ENCODE data around the gene CCDC92.

The CCDC92 gene

DNA sequence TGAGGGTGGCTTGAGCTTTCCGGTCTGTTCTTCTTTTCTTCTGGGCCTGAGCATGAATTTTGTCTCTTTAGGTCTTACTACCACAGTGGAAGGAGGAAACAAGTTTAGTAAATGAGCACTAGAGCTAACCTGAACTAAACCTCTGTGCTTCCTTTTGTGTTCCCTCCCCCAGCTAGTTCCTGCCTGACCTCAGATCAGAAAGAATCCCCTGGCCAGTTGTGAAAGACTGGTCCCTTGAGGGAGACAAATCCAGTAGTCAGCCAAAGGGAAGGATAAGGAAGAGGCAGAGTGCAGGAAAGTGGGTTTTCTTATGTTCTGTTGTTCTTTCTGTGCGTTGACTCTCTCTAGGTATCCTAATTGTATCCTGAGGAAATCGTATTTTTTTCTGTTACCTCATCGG is 17.9 kb upstream of the CCDC92 start:
- no peak for DNase-seq (ENCODE audit: low read depth)
- TF ChIP-seq, protein P1, sequence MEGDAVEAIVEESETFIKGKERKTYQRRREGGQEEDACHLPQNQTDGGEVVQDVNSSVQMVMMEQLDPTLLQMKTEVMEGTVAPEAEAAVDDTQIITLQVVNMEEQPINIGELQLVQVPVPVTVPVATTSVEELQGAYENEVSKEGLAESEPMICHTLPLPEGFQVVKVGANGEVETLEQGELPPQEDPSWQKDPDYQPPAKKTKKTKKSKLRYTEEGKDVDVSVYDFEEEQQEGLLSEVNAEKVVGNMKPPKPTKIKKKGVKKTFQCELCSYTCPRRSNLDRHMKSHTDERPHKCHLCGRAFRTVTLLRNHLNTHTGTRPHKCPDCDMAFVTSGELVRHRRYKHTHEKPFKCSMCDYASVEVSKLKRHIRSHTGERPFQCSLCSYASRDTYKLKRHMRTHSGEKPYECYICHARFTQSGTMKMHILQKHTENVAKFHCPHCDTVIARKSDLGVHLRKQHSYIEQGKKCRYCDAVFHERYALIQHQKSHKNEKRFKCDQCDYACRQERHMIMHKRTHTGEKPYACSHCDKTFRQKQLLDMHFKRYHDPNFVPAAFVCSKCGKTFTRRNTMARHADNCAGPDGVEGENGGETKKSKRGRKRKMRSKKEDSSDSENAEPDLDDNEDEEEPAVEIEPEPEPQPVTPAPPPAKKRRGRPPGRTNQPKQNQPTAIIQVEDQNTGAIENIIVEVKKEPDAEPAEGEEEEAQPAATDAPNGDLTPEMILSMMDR (IDR thresholded peaks at IDR 0.05; ENCODE audit: insufficient read depth, low read depth, low read length, missing control alignments) = no peak

DNA sequence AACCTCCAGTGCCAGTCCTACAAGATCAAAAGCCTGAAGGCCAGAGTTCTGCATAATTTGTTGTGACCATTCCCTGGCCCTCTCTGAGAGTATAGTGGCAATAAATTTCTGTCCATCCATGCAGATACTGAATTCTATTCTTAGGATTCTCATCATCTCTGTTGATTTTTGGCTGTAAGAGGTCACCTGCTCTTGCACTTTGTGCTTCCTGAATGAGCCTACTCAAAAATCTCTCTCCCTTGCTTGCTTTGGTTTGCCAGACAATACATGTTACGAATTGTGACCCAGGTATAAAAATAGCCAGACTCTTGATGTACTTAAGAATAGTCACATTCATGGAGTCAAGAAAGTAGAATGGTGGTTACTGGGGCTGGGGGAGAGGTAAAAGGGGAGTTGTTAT is 17.1 kb upstream of the CCDC92 start:
- no peak overlapping the region for H3K4me3 ChIP-seq (ENCODE audit: low read depth, low read length)
- TF ChIP-seq, protein P1 (IDR thresholded peaks at IDR 0.05; ENCODE audit: insufficient read depth, low read depth, low read length, missing control alignments) = no peak
- DNase-seq (ENCODE audit: low read depth) = no peak

More for the DNA sequence above, 17.9 kb upstream of the CCDC92 start:
- no peak overlapping the region for H3K4me3 ChIP-seq (ENCODE audit: low read depth, low read length)

DNA sequence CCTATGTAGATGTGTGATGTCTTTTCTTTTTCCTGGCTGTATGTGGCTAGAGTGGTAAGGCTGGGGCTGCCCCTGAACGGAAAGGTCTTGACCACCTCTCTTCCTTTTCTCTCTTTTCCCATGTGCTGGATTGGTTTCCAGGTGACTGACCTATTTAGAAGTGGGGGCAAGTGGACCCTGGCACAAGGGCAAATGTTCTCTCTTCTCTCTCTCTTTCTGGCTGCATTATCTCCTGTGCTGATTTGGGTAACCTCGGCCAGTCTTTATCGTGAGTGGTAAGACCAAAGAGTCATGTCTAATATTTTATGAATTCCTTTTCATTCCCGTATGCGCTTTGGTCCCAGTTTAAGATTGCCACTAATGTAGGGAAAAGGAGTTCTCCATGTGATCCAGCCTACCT is 16.5 kb upstream of the CCDC92 start:
- TF ChIP-seq, protein P1 (IDR thresholded peaks at IDR 0.05; ENCODE audit: insufficient read depth, low read depth, low read length, missing control alignments) = no peak
- no peak for DNase-seq (ENCODE audit: low read depth)
- H3K4me3 ChIP-seq (ENCODE audit: low read depth, low read length) = no peak overlapping the region

DNA sequence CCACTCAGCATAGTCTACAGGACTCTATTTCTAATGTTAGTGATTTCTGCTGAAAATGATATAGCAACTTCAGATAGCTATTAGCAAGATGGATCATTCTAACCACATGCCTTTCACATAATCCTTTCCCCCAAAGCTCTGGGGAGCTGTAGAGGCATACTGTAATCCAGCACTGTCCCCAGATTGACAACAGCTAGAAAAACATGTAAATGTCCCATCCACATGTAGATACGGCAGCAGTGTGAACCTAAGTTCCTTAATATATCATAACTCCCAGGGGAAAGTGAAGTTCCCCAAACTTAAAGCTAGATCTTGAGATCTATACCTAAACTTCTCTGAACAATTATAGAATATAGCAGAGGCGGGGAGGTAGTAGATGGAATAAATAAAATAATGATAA is 14.4 kb upstream of the CCDC92 start:
- H3K4me3 ChIP-seq (ENCODE audit: low read depth, low read length) = no peak overlapping the region
- TF ChIP-seq, protein P1 (IDR thresholded peaks at IDR 0.05; ENCODE audit: insufficient read depth, low read depth, low read length, missing control alignments) = no peak
- no peak for DNase-seq (ENCODE audit: low read depth)

DNA sequence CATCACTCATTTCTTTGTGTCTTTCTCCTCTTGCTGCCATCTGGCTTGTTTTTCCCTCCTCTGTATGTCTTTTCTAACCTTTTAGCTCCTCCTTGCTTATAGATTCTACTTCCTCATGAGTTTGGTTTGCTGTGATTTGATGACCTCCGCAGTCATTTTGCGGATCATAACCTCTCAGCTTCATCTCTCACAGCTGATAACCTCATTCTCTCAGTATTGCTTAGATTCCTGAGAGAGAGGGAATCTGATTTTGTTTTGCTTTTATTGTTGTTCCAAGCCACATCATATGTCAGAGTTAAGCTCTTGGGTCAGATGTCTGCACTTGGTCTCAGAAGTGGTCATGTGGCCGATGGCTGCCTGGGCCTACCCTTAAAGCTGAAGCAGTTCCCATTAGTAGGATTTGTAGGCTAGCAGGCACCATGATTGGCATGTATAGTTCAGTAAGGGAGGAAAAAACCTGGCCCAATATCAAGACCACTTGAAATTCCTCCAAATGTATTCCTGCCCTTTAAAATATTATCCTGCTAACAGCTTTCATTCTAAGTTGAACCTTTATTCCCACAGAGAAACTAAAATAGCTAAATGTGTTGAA is 13.8 kb upstream of the CCDC92 start:
- TF ChIP-seq, protein P1 (IDR thresholded peaks at IDR 0.05; ENCODE audit: insufficient read depth, low read depth, low read length, missing control alignments) = no peak
- DNase-seq (ENCODE audit: low read depth) = no peak
- no peak overlapping the region for H3K4me3 ChIP-seq (ENCODE audit: low read depth, low read length)

DNA sequence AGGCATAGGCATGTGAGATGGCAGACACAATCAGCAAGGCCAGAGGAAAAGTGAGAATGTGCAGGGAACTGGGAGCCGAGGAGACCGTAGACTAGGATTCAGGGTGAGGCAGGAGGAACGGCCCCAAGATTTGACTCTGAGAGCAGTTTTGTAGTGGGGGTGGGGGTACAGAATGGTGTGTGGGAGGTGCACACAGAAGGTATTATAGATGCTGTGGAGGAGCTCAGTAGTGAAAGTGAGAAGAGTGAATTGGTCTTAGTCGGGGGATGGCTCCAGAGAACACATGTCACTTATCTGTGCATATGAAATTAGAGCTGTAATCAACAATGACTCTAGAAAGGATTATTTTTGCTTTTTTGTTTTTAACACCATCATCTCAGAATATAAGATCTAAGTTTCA is 12.3 kb upstream of the CCDC92 start:
- DNase-seq (ENCODE audit: low read depth) = peak; percentile 26
- TF ChIP-seq, protein P1 (IDR thresholded peaks at IDR 0.05; ENCODE audit: insufficient read depth, low read depth, low read length, missing control alignments) = no peak

DNA sequence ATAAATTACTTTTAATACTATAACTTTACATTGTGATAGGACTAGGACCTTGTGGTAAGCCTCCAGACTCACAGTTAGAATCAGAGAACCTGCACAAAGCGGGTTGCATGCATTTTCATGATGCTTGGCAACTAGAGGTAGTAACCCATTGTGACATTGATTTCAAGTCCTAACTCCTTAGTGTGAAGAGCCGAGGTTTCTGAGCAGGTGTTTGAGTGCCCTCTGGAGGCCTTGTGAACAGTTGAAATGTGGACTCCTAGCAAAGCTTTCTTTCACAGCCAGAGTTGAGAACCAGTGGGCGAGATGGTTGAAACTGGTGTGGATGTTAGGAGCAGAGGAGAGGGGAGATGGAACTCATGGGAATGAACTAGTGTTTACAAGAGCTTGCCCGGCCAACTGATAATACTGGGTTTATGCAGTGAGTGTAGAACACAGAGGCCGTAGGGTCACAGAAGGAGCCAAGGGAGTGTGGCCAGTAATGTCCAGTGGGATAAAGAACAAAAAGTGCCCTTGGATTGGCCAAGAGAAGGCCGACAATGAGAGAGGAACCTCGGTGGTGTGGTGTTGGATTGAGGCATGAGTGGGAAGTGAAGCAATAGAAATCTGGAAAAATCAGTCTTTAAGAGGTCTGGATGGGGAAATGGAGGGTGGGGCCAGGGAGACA is 11.3 kb upstream of the CCDC92 start:
- no peak overlapping the region for H3K4me3 ChIP-seq (ENCODE audit: low read depth, low read length)
- TF ChIP-seq, protein P1 (IDR thresholded peaks at IDR 0.05; ENCODE audit: insufficient read depth, low read depth, low read length, missing control alignments) = peak; percentile 65
- DNase-seq (ENCODE audit: low read depth) = peak; percentile 77

More for the DNA sequence above, 12.3 kb upstream of the CCDC92 start:
- no peak overlapping the region for H3K4me3 ChIP-seq (ENCODE audit: low read depth, low read length)

All from GM12865 (cell line).